ENCODE data around the gene ADAM23.

Gene ADAM23

GRCh38 chr2:206569470-206569869 is 126.1 kb downstream of the ADAM23 start:
- no peak for DNase-seq

DNA sequence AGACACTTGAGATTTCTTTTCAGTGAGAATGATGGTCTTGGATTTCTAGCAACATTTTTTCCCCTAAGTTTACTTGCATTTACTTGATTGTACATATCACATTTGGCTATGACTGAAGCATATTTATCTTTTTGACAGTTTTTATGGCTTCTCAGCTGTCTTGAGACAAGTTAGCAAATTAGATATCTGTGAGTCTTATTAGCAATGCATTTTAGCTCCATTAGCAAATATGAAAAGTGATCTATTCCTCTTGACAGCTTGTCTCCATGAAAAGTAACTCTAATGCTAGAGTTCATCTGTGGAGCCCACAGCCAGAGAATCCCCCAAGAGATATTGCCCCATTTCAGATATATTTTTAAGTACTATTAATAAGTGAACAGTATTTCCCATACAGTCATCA is 126.9 kb downstream of the ADAM23 start:
- no peak for DNase-seq

DNA sequence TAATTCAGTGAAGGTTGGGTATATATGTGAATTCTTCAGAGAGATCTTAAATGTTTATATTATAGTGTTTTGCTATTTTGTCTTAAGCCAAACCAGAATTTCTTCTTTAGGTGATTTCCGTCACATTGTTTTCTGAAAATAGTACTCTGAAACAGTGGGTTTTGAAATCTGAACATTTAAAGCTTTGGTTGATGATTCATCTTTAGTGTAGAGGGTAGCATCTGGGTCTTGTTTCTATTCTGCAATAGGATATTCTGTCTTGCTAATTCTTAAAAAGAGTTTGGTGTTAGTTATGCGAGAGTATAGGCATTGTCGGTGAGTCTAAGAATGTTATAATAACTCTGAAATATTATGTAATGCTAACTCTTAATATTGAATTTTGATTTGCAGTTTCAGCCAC is 129.4 kb downstream of the ADAM23 start:
- no peak for DNase-seq

DNA sequence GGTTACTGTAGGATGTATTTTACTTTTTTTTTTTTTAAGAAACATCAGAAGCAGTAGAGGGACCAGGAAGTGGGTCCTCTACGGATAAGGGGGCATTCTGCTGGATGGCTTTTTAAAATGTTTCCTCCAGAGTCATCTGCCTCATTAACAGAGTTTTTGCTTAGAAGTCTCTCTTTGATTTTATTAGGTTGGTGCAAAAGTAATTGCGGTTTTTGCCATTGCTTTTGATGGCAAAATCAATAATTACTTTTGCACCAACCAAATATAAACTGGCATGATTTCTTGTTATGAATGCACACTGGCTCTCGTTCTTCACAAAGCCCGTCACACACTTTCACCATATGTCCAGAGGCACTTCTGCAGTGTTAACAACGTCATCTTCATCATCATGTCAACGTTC is 130.5 kb downstream of the ADAM23 start:
- no peak for DNase-seq

- no peak for DNase-seq
Measured at GRCh38 chr2:206584323-206585116, 141.2 kb downstream of the ADAM23 start.

DNA sequence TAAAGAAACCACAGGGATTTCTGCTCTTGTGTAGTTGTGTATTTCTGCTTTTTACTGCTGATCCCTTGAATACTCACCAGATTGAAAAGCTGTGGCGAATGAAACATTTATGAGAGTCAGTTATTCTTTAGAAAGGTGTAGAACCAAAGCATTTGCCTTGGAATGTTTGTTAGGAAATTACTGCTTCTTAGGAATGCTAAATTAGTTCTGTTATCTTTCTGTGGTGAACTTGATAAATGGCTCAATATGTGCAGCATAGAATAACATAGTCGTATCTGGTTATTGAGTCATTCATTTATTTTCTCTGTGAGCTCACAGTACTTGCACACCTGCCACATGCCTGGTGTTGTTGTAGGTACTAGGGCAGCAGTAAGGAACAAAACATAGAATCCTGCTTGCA is 142.0 kb downstream of the ADAM23 start:
- no peak for DNase-seq

DNA sequence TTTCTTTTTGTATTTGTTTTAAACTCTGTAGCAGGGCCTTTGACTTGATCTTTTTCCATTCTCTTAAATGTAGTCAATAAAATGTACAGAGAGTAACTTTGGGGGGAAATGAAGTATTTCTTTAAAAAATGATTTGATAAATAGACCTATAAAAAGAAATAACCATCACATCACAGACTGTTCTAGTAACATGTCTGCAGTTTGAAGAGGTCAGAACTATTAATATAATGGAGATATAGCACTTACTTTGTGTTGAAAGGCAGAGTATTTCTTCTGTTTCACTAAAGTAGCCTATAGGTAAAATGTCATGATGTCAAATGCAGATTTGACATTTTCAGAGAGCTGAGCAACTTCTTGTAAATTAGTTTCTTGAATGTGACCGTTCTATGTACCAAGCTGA is 143.3 kb downstream of the ADAM23 start:
- no peak for DNase-seq

GRCh38 chr2:206597717-206598218 is 154.4 kb downstream of the ADAM23 start:
- no peak for DNase-seq

DNA sequence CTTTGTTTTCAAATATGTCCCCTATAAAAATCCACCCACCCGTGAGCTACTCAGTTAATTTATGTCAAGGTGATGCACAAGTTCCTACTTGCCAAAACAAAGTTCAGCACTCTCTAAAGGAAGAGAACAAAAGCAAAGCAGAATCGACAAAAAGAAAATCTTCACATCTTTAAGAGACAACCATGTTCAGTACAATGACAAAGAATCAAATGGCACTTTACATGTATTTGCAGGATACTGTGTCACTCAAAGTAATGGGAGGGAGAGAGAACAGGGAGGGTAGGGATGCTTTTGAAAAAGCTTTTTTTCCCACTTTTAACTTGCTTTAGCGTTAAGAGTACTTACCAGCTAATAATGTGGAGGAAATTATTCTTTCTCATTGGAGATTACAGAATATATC is 159.9 kb downstream of the ADAM23 start:
- DNase-seq = no peak

DNA sequence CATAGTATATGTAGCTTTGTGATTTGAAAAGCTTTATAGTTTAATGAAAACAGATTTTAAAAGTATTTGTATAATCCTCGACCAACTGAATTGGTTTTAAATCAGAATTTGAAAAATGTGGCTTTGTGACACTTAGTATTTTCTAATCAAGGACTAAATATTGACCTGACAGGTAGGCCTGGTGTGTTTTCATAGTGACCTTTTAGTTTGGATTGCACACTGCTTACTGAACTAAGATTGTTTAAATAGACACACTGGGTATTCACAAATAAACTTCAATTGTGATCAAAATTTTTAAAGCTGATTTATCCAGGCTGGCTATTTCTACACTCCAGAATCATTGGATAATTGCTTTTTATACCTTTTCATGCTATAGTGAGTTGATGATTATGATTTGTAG is 167.1 kb downstream of the ADAM23 start:
- DNase-seq = no peak

DNA sequence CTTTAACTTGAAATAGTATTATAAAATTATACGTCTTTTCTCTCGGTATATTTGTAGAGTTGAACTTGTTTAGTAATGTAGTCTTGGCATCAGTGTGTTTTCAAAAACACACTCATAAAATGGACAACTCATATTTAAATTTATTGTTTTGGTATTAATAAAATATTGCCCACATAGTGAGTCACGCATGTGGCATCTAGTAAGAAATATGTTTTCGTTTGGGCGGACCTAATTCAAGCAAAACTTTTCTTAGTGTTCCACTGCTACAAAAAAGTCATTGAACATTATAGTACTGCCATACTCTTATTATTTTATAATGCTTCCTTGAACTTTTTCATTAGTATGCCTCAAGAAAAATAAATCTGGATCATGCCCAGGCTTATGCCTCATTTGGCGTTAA is 167.9 kb downstream of the ADAM23 start:
- DNase-seq = no peak

- no peak for DNase-seq
Measured at GRCh38 chr2:206611736-206612135, 168.4 kb downstream of the ADAM23 start.

DNA sequence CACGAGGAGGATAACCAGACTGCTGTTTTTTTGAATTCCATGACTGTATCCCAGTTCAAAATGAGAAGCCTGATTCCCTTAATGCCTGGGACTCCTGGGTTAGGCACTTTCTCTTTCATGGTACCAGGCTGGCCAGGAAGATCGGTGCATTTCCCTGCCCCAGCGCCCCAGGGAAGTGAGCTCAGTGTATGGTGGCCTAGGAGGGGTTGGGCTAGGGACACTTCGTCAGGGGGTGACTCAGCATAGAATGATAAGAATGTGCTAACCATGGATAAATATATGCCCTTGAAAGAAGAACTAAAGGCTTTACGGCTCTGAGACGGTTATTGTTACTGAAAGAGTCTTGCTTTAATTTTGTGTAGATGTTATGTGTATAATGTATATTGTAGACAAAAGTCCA is 171.5 kb downstream of the ADAM23 start:
- DNase-seq = no peak

GRCh38 chr2:206615417-206616089 is 172.2 kb downstream of the ADAM23 start:
- DNase-seq = no peak

GRCh38 chr2:206616151-206616550 is 172.8 kb downstream of the ADAM23 start:
- DNase-seq = no peak

DNA sequence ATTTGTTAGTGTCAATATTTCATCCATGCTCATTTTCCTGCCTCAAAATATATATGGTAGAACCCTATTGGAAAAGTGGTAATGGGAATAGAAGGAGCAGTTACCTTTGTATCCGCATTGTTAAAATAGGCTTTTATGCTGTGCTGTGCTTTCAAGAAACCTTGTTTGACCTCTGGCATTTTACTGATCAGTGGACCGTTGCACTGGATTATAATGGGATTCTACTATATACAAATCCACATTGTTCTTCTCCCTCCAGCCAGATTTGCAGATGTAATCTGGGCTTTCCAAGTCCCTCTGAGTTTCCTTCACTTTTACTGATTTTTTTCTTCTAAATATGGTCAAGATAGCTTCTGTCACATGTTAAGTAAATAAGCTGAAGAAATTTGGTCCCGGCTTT is 175.7 kb downstream of the ADAM23 start:
- no peak for DNase-seq

DNA sequence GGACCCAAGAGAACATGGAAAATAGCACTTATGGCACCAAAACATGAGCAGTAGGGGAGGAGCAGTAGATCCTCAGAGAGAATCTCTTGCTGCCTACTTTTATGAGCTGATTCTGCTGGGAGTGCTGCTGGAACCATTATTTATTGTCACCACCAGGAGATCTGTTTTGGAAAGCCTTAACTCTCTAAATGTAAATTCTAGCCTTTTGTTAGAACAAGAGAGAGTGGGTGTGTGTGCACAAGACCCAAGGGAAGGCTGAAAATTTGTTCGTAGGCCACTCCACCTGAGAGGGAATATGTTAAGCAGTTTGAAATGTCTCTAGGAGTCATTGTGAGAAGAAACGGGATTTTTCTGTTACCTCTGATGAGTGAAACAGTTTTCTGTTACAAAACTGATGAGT is 182.8 kb downstream of the ADAM23 start:
- DNase-seq = no peak

DNA sequence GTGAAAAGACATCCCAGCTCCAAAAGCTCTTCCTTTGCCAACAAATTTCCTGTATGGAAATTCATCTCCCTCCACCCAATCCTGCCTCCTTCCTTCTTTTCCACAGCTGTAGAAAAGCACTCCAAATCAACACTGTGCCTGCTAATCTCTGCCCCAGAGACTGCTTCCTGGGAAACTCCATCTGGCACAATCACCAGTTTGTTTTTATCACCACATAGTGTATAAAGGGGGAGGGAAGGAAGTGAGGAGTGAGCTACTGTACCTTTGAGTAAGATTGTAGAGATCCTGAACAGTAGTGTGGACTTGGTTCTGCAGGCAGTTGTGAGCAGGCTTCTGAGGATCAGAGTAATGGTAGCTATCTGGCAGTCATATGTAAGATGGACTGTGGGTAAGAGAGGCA is 184.3 kb downstream of the ADAM23 start:
- DNase-seq = no peak

DNA sequence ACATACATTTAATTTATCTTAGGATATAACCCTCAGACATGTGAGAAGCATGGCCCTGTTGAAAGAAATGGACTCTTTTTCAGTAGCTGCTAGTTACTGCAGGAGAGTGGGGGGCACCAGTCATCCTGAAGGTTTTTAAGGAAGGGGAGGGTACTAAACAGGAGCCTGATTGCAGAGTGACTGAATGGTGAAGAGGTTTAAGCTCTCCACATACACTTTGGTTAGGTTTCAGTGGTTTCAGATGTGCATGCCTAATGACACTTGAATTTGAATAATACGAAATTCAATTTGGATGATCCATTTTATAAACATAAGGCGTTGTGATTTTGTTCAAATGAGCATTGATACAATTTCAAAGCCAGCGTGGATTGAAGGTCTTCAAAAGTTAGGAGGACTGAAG is 188.0 kb downstream of the ADAM23 start:
- DNase-seq = no peak

- DNase-seq = no peak
Measured at GRCh38 chr2:206635015-206635414, 191.7 kb downstream of the ADAM23 start.

GRCh38 chr2:206639636-206640035 is 196.3 kb downstream of the ADAM23 start:
- no peak for DNase-seq

DNA sequence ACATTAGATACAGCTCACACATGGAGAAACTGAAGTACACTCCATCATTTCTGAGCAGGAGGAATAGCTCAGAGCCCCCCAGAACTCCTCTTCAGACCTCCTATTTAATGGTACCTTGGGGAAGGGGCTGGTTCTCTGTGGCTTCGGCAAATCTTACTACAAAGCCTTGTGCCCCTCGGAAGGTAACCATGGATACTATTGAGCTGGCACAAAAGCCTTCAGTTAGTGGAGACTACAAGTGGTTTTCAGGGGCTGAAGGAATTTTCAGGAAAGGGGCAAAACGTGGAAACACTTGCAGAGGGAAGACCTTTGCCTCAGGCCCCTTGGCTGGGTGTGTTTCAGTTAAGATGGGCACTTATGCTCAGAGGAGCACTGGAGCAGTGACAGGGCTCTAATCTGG is 197.9 kb downstream of the ADAM23 start:
- no peak for DNase-seq

- no peak for DNase-seq
Measured at GRCh38 chr2:206642075-206643025, 199.0 kb downstream of the ADAM23 start, which contains the start of gene FAM237A. Gene FAM237A (plus strand): TSS chr2:206642487. CDS start chr2:206644237, 1,750 bp downstream.

All from C1 segment of cervical spinal cord (tissue), 14 donors.